ENCODE data around the gene LRRC2. TPM values are rescaled to one million over a fixed set of nuclear protein-coding genes. Genes with fewer than 3 reads are reported as not detected.

Gene LRRC2
- total and polyA plus RNA-seq, 9 of the 15 experiments (the other 6 are each of a cell fraction or from before 2014, with no cell fraction given): 0.01 to 0.04 (median 0.03) TPM; not detected in 5

DNA sequence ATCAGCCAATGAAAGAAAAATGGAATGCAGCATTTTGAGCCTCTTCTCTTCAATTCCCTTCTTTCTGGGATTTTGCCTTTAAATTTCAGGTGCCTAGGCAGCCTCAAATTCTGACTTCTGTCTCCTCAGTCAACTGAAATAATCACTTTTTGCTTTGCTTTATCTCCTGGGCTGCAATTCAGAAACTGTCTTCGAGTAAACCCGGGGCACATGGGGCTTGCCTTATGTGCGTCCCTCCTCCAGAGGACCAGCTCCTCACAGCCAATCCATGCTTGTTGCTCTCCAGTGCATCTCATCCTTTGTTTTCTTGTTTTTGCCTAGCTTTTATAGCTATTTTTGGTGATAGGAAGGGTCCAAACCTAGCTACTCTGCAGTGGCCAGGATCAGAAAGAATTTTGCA is 59.6 kb downstream of the LRRC2 start:
- CTCF ChIA-PET (ENCODE audit: low intra/inter-chr PET ratio): no interaction called here
- ATAC-seq (no peak), FAIRE-seq (no peak)
- TF ChIP-seq MCM2 (IDR thresholded peaks at IDR 0.05; ENCODE audit: low read depth) (no peak), L3MBTL2 (IDR thresholded peaks at IDR 0.05) (peak; percentile 94), HSF4 (CRISPR knock-in tag; IDR thresholded peaks at IDR 0.05; ENCODE audit: borderline replicate concordance) (0 out of 2 replicates have a peak, but pooled peaks have one; percentile 7), NR4A1 (CRISPR knock-in tag; IDR thresholded peaks at IDR 0.05) (no peak), NR4A1 (tag; IDR thresholded peaks at IDR 0.05) (peak; percentile 44)
- TF ChIP-seq, protein P1, sequence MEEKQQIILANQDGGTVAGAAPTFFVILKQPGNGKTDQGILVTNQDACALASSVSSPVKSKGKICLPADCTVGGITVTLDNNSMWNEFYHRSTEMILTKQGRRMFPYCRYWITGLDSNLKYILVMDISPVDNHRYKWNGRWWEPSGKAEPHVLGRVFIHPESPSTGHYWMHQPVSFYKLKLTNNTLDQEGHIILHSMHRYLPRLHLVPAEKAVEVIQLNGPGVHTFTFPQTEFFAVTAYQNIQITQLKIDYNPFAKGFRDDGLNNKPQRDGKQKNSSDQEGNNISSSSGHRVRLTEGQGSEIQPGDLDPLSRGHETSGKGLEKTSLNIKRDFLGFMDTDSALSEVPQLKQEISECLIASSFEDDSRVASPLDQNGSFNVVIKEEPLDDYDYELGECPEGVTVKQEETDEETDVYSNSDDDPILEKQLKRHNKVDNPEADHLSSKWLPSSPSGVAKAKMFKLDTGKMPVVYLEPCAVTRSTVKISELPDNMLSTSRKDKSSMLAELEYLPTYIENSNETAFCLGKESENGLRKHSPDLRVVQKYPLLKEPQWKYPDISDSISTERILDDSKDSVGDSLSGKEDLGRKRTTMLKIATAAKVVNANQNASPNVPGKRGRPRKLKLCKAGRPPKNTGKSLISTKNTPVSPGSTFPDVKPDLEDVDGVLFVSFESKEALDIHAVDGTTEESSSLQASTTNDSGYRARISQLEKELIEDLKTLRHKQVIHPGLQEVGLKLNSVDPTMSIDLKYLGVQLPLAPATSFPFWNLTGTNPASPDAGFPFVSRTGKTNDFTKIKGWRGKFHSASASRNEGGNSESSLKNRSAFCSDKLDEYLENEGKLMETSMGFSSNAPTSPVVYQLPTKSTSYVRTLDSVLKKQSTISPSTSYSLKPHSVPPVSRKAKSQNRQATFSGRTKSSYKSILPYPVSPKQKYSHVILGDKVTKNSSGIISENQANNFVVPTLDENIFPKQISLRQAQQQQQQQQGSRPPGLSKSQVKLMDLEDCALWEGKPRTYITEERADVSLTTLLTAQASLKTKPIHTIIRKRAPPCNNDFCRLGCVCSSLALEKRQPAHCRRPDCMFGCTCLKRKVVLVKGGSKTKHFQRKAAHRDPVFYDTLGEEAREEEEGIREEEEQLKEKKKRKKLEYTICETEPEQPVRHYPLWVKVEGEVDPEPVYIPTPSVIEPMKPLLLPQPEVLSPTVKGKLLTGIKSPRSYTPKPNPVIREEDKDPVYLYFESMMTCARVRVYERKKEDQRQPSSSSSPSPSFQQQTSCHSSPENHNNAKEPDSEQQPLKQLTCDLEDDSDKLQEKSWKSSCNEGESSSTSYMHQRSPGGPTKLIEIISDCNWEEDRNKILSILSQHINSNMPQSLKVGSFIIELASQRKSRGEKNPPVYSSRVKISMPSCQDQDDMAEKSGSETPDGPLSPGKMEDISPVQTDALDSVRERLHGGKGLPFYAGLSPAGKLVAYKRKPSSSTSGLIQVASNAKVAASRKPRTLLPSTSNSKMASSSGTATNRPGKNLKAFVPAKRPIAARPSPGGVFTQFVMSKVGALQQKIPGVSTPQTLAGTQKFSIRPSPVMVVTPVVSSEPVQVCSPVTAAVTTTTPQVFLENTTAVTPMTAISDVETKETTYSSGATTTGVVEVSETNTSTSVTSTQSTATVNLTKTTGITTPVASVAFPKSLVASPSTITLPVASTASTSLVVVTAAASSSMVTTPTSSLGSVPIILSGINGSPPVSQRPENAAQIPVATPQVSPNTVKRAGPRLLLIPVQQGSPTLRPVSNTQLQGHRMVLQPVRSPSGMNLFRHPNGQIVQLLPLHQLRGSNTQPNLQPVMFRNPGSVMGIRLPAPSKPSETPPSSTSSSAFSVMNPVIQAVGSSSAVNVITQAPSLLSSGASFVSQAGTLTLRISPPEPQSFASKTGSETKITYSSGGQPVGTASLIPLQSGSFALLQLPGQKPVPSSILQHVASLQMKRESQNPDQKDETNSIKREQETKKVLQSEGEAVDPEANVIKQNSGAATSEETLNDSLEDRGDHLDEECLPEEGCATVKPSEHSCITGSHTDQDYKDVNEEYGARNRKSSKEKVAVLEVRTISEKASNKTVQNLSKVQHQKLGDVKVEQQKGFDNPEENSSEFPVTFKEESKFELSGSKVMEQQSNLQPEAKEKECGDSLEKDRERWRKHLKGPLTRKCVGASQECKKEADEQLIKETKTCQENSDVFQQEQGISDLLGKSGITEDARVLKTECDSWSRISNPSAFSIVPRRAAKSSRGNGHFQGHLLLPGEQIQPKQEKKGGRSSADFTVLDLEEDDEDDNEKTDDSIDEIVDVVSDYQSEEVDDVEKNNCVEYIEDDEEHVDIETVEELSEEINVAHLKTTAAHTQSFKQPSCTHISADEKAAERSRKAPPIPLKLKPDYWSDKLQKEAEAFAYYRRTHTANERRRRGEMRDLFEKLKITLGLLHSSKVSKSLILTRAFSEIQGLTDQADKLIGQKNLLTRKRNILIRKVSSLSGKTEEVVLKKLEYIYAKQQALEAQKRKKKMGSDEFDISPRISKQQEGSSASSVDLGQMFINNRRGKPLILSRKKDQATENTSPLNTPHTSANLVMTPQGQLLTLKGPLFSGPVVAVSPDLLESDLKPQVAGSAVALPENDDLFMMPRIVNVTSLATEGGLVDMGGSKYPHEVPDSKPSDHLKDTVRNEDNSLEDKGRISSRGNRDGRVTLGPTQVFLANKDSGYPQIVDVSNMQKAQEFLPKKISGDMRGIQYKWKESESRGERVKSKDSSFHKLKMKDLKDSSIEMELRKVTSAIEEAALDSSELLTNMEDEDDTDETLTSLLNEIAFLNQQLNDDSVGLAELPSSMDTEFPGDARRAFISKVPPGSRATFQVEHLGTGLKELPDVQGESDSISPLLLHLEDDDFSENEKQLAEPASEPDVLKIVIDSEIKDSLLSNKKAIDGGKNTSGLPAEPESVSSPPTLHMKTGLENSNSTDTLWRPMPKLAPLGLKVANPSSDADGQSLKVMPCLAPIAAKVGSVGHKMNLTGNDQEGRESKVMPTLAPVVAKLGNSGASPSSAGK (IDR thresholded peaks at IDR 0.05): peak; percentile 88
- TF ChIP-seq, protein P2, sequence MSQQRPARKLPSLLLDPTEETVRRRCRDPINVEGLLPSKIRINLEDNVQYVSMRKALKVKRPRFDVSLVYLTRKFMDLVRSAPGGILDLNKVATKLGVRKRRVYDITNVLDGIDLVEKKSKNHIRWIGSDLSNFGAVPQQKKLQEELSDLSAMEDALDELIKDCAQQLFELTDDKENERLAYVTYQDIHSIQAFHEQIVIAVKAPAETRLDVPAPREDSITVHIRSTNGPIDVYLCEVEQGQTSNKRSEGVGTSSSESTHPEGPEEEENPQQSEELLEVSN (IDR thresholded peaks at IDR 0.05; ENCODE audit: borderline replicate concordance in 1 of 2, extremely low read depth in 1 of 2, insufficient read depth in 1 of 2, insufficient read length in 1 of 2, low read depth in 1 of 2, low read length in 1 of 2, poor library complexity in 1 of 2, severe bottlenecking in 1 of 2): peak; percentile 34 to 82

More for the DNA sequence above, 59.6 kb downstream of the LRRC2 start:
- H3K4me2 ChIP-seq (ENCODE audit: insufficient read depth, low read length): no peak overlapping the region
- BruUV-seq (replicated peaks): no TSS peak
- peaks cover 43 to 72% of the 10 kb centered on the region in 2 experiments for H3K4me1 ChIP-seq (replicated peaks in 1 of 2; ENCODE audit: control insufficient read depth in 2 of 2, insufficient read depth in 2 of 2, low read length in 2 of 2)
- H3K9ac ChIP-seq (ENCODE audit: insufficient read depth in 1 of 2, low read depth in 2 of 2, low read length in 2 of 2): no peak overlapping the region
- H3K9me3 ChIP-seq (replicated peaks; ENCODE audit: control insufficient read depth, insufficient read depth, low read depth, low read length): no peaks in the 10 kb centered on the region
- in situ Hi-C loops (cut with MboI): no loop called here
- intact Hi-C loops (cut with micrococcal nuclease): no loop called here
- POLR2A ChIA-PET: no interaction called here
- no peaks in the 10 kb centered on the region for H3K79me2 ChIP-seq (ENCODE audit: control insufficient read depth, insufficient read depth, low read length)
- H3K27me3 ChIP-seq (ENCODE audit: control insufficient read depth in 2 of 2, insufficient read depth in 2 of 2, low read length in 2 of 2): no peaks in the 10 kb centered on the region; a peak in 1 of 5 replicates
- no peak overlapping the region for H3K4me3 ChIP-seq
- 45% methylated on average over 3 of the region's 3 CpGs for WGBS (ENCODE audit: insufficient coverage, low coverage, missing lambda C conversion rate)
- no peak overlapping the region for H3K27ac ChIP-seq (ENCODE audit: extremely low read depth, low read depth, low read length)
- H4K20me1 ChIP-seq (replicated peaks; ENCODE audit: control insufficient read depth, insufficient read depth, low read length): no peaks in the 10 kb centered on the region
- H3K9me1 ChIP-seq (ENCODE audit: control insufficient read depth, insufficient read depth, low read length): no peaks in the 10 kb centered on the region
- DNase-seq (ENCODE audit: extremely low read depth in 1 of 4, low spot score in 3 of 4): no peak
- H2AFZ ChIP-seq (ENCODE audit: low read depth, low read length): peak overlapping the region; percentile 33
- H3K36me3 ChIP-seq (ENCODE audit: control insufficient read depth, insufficient read depth, low read length): no peaks in the 10 kb centered on the region
